GM12801 (cell line): ENCODE measurements around the gene FGF18.

Experiments
- TF ChIP-seq, protein P1 (sequence below): IDR thresholded peaks from one replicate; pipeline ENCODE4 v1.5.1; 2011; ENCODE audit warnings: control low read depth; ENCODE audit not compliant: insufficient read length; ENCODE audit errors: extremely low read depth

FGF18 gene

GRCh38 chr5:171438738-171439137, 19.3 kb downstream of the FGF18 start:
- TF ChIP-seq, protein P1, sequence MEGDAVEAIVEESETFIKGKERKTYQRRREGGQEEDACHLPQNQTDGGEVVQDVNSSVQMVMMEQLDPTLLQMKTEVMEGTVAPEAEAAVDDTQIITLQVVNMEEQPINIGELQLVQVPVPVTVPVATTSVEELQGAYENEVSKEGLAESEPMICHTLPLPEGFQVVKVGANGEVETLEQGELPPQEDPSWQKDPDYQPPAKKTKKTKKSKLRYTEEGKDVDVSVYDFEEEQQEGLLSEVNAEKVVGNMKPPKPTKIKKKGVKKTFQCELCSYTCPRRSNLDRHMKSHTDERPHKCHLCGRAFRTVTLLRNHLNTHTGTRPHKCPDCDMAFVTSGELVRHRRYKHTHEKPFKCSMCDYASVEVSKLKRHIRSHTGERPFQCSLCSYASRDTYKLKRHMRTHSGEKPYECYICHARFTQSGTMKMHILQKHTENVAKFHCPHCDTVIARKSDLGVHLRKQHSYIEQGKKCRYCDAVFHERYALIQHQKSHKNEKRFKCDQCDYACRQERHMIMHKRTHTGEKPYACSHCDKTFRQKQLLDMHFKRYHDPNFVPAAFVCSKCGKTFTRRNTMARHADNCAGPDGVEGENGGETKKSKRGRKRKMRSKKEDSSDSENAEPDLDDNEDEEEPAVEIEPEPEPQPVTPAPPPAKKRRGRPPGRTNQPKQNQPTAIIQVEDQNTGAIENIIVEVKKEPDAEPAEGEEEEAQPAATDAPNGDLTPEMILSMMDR, result no peak

DNA sequence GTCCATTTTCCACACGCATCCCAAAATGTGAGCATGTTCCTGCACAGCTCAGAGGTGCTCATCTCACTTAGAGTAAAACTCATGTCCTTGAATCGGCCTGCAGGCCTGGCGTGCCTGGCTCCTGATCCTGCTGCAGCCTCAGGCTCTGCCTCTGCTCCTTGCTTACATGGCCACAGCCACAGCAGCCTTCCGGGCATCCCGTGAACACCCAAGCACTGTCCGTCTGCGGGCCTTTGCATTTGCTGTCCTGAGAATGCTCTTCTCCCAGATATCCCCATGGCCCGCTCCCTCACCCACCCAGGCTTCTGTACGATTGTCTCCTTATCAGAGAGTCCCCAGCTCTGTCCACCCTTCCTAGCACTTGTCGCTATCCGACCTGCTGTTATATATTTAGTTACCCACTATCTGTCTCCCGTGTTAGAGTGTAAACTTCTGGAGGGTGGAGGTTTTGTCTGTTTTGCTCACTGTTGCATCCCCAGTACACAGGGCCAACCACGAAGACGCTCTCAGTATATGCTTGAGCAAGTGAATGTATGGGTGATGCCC, 21.9 kb downstream of the FGF18 start:
- TF ChIP-seq, protein P1, result no peak

- TF ChIP-seq, protein P1, result no peak
Measured at GRCh38 chr5:171442287-171443042, 23.0 kb downstream of the FGF18 start.

DNA sequence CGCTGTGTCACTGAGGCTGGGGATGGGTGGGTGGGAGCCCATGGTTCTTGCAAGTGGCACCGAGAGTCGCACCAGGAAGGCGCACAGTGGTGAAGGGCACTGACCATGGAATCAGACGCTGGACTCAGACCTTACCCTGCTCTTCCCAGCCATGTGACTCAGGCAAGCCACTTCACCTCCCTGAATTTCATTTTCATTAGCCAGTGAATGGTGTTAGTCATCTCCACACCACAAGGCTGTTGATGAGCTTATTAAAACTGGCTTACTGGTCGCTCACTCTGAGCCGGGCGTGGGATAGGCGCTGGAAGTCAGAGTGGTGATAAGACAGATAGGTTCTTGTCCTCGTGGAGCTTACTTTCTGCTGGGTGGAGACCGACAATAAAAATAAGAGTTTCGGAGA, 25.1 kb downstream of the FGF18 start:
- TF ChIP-seq, protein P1, result no peak

DNA sequence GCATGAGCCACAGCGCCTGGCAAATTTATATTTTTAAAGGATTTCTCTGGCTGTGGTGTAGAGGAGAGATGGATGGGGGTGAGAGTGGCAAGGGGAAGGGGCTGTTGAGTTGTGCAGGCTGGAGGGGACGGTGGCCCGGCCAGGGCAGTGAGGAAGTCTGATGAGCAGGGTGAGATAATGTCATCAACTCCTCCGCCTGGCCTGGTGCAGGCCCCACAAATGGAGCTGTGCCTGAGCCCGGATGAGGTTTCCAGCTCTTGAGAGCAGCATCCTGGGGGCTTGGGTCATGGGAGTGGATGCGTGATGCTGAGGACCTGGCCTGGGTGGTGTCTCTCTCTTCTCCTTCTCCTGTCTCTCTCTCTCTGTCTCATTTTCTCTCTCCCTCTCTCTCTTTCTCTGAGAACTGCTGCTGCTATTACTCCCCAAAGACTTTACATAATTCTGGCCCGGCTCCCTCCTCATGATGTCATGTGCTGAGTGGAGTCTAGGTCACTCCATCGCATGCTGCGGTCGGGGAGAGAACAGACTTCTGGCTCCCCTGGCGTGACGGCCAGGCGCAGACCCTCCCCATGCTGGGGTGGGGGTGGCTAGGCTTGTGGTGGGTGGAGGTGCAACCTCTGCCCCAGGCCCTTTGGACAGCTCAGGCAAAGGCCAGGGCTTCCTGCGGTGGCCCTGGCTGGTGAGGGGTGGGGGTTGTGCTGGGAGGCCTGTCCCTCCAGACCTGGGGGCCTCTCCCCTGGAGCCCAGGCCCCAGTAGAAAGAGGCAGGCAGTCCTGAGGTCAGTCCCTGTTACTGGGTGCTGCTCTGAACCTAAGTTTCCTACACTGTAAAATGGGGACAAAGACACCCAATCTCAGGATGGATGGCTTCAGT, 26.4 kb downstream of the FGF18 start:
- TF ChIP-seq, protein P1, result no peak

GRCh38 chr5:171447226-171447625, 27.8 kb downstream of the FGF18 start:
- TF ChIP-seq, protein P1, result no peak

DNA sequence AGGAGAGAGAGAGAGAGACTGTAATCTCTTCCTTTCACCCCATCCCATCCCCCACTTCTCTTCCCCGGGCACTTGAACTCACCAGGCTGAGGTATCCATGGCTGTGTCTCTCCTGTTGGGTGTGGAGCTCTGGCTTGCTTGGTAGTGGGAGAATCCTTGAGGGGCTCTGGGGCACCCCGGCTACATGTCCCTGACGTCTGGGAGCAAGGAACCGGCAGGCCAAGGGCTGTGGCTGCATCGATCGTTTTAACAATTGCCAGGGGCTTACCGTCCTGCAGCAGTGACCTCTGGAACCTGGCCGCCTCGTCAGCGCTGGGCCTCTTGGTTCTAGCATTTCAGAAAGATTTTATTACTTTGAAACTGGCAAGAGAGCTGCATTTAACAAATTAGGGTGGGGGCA, 30.0 kb downstream of the FGF18 start:
- TF ChIP-seq, protein P1, result no peak
